Small intestine (tissue), 16 donors: ENCODE results near the gene NT5M. TPM values are rescaled to one million over a fixed set of nuclear protein-coding genes. Genes with fewer than 3 reads are reported as not detected.
"Not testable (repeated sequence)": the region's sequence is repeated elsewhere in the genome, so short reads cannot be mapped to it uniquely, and the experiment has no call there.

ENCODE experiments used
- DNase-seq, 2 donors: peaks; one replicate each; pipeline versions ENCODE4 v3.0.0 to v3.0.0-alpha.2; 2013
- FAIRE-seq: peaks from 2 replicates; lab custom pipeline; 2012; peaks lifted over from hg19 to GRCh38; lab: Jason Lieb, UNC
- H3K27ac ChIP-seq, 3 donors: one replicate each; pipeline ENCODE4 v1.5.1; 2013; ENCODE audit warnings: low read length in 2 of 3, mild to moderate bottlenecking in 2 of 3, control low read depth in 1 of 3, inconsistent platforms in 1 of 3, low read depth in 1 of 3, moderate library complexity in 1 of 3
- H3K27me3 ChIP-seq, 3 donors: one replicate each; pipeline ENCODE4 v1.6.1; 2013; ENCODE audit warnings: low read length in 3 of 3, inconsistent platforms in 1 of 3; ENCODE audit not compliant: control insufficient read depth in 3 of 3, insufficient read depth in 3 of 3
- H3K36me3 ChIP-seq, 3 donors: one replicate each; pipeline ENCODE4 v1.6.1; 2013; ENCODE audit warnings: low read length in 3 of 3, inconsistent platforms in 1 of 3, low read depth in 1 of 3, mild to moderate bottlenecking in 1 of 3, moderate library complexity in 1 of 3; ENCODE audit not compliant: control insufficient read depth in 3 of 3, insufficient read depth in 2 of 3
- H3K4me1 ChIP-seq, 3 donors: one replicate each; pipeline ENCODE4 v1.6.1; 2013; ENCODE audit warnings: low read length in 2 of 3, inconsistent platforms in 1 of 3, low read depth in 1 of 3, mild to moderate bottlenecking in 1 of 3, moderate library complexity in 1 of 3; ENCODE audit not compliant: control insufficient read depth in 3 of 3, insufficient read depth in 2 of 3
- H3K4me3 ChIP-seq, 3 donors: one replicate each; pipeline ENCODE4 v1.5.1; 2013; ENCODE audit warnings: low read length in 3 of 3, control low read depth in 1 of 3, inconsistent platforms in 1 of 3, low read depth in 1 of 3, mild to moderate bottlenecking in 1 of 3, moderate library complexity in 1 of 3
- H3K9me3 ChIP-seq, 2 donors: one replicate each; pipeline ENCODE4 v1.6.1; 2013; ENCODE audit warnings: low read depth in 1 of 2, low read length in 1 of 2; ENCODE audit not compliant: control insufficient read depth in 2 of 2, insufficient read depth in 1 of 2
- WGBS, 3 donors: extraction: QIAGEN DNeasy Blood & Tissue Kit; methylation state at CpG; one replicate each; pipeline ENCODE4 v1.1.7; 2013; 5-methylcytosine and 5-hydroxymethylcytosine counted together
- long read RNA-seq, 10 donors: transcript quantifications; one replicate each; lab custom pipeline, GENCODE V29; 2026
- polyA plus RNA-seq, 4 donors: library from polyadenylated mRNA; stranded (reverse) in 3 of 4; unstranded in 1 of 4; fragments of 200-250 nt in 3 of 4; fragments of 120-200 nt in 1 of 4; gene quantifications; one replicate each; pipeline versions ENCODE4 v1.2.1 to v1.2.3, GENCODE V29; 2013
- donor health status: healthy with polysubstance abuse.
- donor health status: control.
- donor health status: control.
- donor health status: Bipolar disorder and iron deficiency.
- donor health status: healthy.

Gene NT5M
- 1 to 10 TPM in 2 of 4 donors, under 1 TPM in 1, not detected in 1; 0.54 to 2.1 (median 1.6) TPM for polyA plus RNA-seq
- long read RNA-seq, donor 1 = 0 reads
- long read RNA-seq, donor 2 = 0 reads
- long read RNA-seq, donor 3 = 0 reads
- long read RNA-seq, donor 4 = 0 reads
- long read RNA-seq, donor 5 = 0 reads
- long read RNA-seq, donor 6, partial matches to known transcripts = 0 of 1 reads
- long read RNA-seq, donor 6, other reads (novel, unspliced or antisense) = 0 of 1 reads
- long read RNA-seq, donor 7, transcript NT5M-201 (5 exons, 1,617 nt) = major isoform, 5 of 15 reads
- long read RNA-seq, donor 7, partial matches to known transcripts = 0 of 15 reads
- long read RNA-seq, donor 7, other reads (novel, unspliced or antisense) = 5 of 15 reads
- long read RNA-seq, donor 8 = 0 reads
- long read RNA-seq, donor 9 = 0 reads
- long read RNA-seq, donor 10, partial matches to known transcripts = 0 of 1 reads
- long read RNA-seq, donor 10, other reads (novel, unspliced or antisense) = 0 of 1 reads

GRCh38 chr17:17303010-17303846, at the start of gene NT5M:
NT5M (plus strand) TSS chr17:17303373; CDS start chr17:17303551, 178 bp downstream.
- Histone ChIP-seq H3K4me3 (peak within 1 kb of the TSS; percentile 44 to 68 (median 56)), H3K27ac (peak within 1 kb of the TSS in 2 of 3 donors; percentile 14 to 75), H3K27me3 (no peaks in the 10 kb centered on the region), H3K36me3 (peaks cover 0 to 2% (median 0%) of the 10 kb centered on the region in 3 donors), H3K9me3 (no peaks in the 10 kb centered on the region), H3K4me1 (peaks cover 0 to 13% (median 0%) of the 10 kb centered on the region in 3 donors)
- WGBS, 3 donors = 0 to 1% (median 0%) methylated on average over 55 to 107 of the region's 107 CpGs
- no peak for FAIRE-seq
- peak; percentile 60 to 91 for DNase-seq

- FAIRE-seq = no peak
Measured at GRCh38 chr17:17253406-17253805, 49.8 kb upstream of the NT5M start.

GRCh38 chr17:17254036-17254435, 49.1 kb upstream of the NT5M start:
- H3K27ac ChIP-seq = no peak overlapping the region
- no peaks in the 10 kb centered on the region for H3K9me3 ChIP-seq
- FAIRE-seq (no peak), DNase-seq (no peak)
- peaks cover 12 to 72% (median 15%) of the 10 kb centered on the region in 3 donors for H3K36me3 ChIP-seq
- H3K4me3 ChIP-seq = no peak overlapping the region
- no peaks in the 10 kb centered on the region for H3K4me1 ChIP-seq
- no peaks in the 10 kb centered on the region for H3K27me3 ChIP-seq
- WGBS, 3 donors = 94 to 97% (median 97%) methylated on average over 3 of the region's 3 CpGs

More at GRCh38 chr17:17253406-17253805, 49.8 kb upstream of the NT5M start:
- Histone ChIP-seq H3K4me3 (no peak overlapping the region), H3K9me3 (no peaks in the 10 kb centered on the region), H3K36me3 (peaks cover 11 to 71% (median 11%) of the 10 kb centered on the region in 3 donors), H3K27me3 (no peaks in the 10 kb centered on the region), H3K27ac (no peak overlapping the region), H3K4me1 (no peaks in the 10 kb centered on the region)
- DNase-seq = no peak
- WGBS, 3 donors = 87 to 95% (median 91%) methylated on average over 3 of the region's 3 CpGs

- H3K27ac ChIP-seq, H3K4me3 ChIP-seq, H3K27me3 ChIP-seq, H3K9me3 ChIP-seq, FAIRE-seq, DNase-seq, H3K4me1 ChIP-seq: not testable (repeated sequence)
- WGBS, 3 donors = 91 to 94% (median 91%) methylated on average over 9 to 11 of the region's 11 CpGs
- H3K36me3 ChIP-seq = peaks cover 20 to 73% (median 20%) of the 10 kb centered on the region in 3 donors
Measured at GRCh38 chr17:17255689-17256088, 47.5 kb upstream of the NT5M start.

- DNase-seq = no peak
- Histone ChIP-seq H3K9me3 (no peaks in the 10 kb centered on the region), H3K27me3 (no peaks in the 10 kb centered on the region), H3K4me3 (no peak overlapping the region), H3K36me3 (peaks cover 20 to 74% (median 21%) of the 10 kb centered on the region in 3 donors), H3K27ac (no peak overlapping the region), H3K4me1 (no peaks in the 10 kb centered on the region)
- WGBS, 3 donors = 95 to 100% (median 98%) methylated on average over 1 of the region's 1 CpG
- FAIRE-seq = no peak
Measured at GRCh38 chr17:17256316-17256715, 46.9 kb upstream of the NT5M start.

GRCh38 chr17:17258011-17258410, 45.2 kb upstream of the NT5M start:
- Histone ChIP-seq H3K36me3 (peaks cover 20 to 72% (median 23%) of the 10 kb centered on the region in 3 donors), H3K4me1 (no peaks in the 10 kb centered on the region), H3K27me3 (no peaks in the 10 kb centered on the region), H3K4me3 (no peak overlapping the region), H3K27ac (no peak overlapping the region), H3K9me3 (no peaks in the 10 kb centered on the region)
- 91 to 93% (median 92%) methylated on average over 7 of the region's 7 CpGs for WGBS, 3 donors
- no peak for FAIRE-seq
- no peak for DNase-seq

- Histone ChIP-seq H3K4me3 (no peak overlapping the region), H3K27ac (no peak overlapping the region), H3K27me3 (no peaks in the 10 kb centered on the region), H3K4me1 (no peaks in the 10 kb centered on the region), H3K9me3 (no peaks in the 10 kb centered on the region), H3K36me3 (peaks cover 15 to 65% (median 20%) of the 10 kb centered on the region in 3 donors)
- no peak for DNase-seq
- 92 to 99% (median 95%) methylated on average over 4 of the region's 4 CpGs for whole genome bisulfite sequencing, 3 donors
- no peak for FAIRE-seq
Measured at GRCh38 chr17:17258998-17259397, 44.2 kb upstream of the NT5M start.

GRCh38 chr17:17264430-17264829, 38.7 kb upstream of the NT5M start:
- no peak overlapping the region for H3K27ac ChIP-seq
- 84 to 90% (median 90%) methylated on average over 2 of the region's 2 CpGs for WGBS, 3 donors
- no peak for FAIRE-seq
- H3K27me3 ChIP-seq = no peaks in the 10 kb centered on the region
- no peaks in the 10 kb centered on the region for H3K4me1 ChIP-seq
- DNase-seq = no peak
- H3K36me3 ChIP-seq = peaks cover 7 to 55% (median 17%) of the 10 kb centered on the region in 3 donors
- H3K9me3 ChIP-seq = no peaks in the 10 kb centered on the region
- no peak overlapping the region for H3K4me3 ChIP-seq
